ENCODE results near the gene NPHP3.
"Not testable (repeated sequence)": the region's sequence is repeated elsewhere in the genome, so short reads cannot be mapped to it uniquely, and the experiment has no call there.

Gene NPHP3, protein sequence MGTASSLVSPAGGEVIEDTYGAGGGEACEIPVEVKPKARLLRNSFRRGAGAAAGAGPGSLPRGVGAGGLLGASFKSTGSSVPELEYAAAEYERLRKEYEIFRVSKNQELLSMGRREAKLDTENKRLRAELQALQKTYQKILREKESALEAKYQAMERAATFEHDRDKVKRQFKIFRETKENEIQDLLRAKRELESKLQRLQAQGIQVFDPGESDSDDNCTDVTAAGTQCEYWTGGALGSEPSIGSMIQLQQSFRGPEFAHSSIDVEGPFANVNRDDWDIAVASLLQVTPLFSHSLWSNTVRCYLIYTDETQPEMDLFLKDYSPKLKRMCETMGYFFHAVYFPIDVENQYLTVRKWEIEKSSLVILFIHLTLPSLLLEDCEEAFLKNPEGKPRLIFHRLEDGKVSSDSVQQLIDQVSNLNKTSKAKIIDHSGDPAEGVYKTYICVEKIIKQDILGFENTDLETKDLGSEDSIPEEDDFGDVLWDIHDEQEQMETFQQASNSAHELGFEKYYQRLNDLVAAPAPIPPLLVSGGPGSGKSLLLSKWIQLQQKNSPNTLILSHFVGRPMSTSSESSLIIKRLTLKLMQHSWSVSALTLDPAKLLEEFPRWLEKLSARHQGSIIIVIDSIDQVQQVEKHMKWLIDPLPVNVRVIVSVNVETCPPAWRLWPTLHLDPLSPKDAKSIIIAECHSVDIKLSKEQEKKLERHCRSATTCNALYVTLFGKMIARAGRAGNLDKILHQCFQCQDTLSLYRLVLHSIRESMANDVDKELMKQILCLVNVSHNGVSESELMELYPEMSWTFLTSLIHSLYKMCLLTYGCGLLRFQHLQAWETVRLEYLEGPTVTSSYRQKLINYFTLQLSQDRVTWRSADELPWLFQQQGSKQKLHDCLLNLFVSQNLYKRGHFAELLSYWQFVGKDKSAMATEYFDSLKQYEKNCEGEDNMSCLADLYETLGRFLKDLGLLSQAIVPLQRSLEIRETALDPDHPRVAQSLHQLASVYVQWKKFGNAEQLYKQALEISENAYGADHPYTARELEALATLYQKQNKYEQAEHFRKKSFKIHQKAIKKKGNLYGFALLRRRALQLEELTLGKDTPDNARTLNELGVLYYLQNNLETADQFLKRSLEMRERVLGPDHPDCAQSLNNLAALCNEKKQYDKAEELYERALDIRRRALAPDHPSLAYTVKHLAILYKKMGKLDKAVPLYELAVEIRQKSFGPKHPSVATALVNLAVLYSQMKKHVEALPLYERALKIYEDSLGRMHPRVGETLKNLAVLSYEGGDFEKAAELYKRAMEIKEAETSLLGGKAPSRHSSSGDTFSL (N-terminal part only)

GRCh38 chr3:132722165-132723023 is at the start of gene NPHP3:
NPHP3 (minus strand) TSS chr3:132722409; CDS start chr3:132722355, 54 bp downstream.
- DNase-seq: peak; percentile 96

GRCh38 chr3:132758740-132759139 is 36.5 kb upstream of the NPHP3 start:
- no peak for DNase-seq

DNA sequence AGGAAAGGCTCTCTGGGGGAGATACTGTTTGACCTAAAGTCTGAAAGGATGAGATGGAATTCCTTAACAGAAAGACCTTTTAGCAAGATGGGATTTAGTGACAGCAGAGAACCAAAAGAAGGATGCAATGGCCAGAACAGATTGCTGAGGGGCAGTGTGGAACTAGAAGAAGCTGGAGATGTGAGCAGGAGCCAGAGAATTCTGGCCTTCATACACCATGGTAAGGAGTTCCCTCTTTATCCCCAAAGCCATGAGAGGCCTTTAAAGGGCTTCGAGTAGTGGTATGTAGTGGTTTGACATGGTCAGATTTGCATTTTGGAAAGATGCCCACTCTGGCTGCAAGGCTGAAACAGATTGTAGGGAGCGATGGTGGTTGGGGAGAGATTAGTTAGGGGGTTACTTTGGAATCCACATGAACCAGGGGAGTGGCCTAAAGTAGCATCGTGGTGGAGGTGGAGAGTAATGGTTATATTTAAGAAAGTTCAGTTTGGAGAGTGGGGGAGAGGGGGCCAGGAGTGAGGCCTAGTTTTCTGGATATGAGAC is 34.0 kb upstream of the NPHP3 start:
- DNase-seq: no peak

GRCh38 chr3:132753946-132754345 is 31.7 kb upstream of the NPHP3 start:
- DNase-seq: no peak

GRCh38 chr3:132749786-132750185 is 27.6 kb upstream of the NPHP3 start:
- DNase-seq: no peak

GRCh38 chr3:132746720-132747119 is 24.5 kb upstream of the NPHP3 start:
- not testable (repeated sequence) for DNase-seq

- DNase-seq: no peak
These were observed 16.1 kb upstream of the NPHP3 start for GRCh38 chr3:132738314-132738713.

GRCh38 chr3:132735589-132735988 is 13.4 kb upstream of the NPHP3 start:
- no peak for DNase-seq

GRCh38 chr3:132730891-132731580 is 8.8 kb upstream of the NPHP3 start:
- peak; percentile 6 for DNase-seq

DNA sequence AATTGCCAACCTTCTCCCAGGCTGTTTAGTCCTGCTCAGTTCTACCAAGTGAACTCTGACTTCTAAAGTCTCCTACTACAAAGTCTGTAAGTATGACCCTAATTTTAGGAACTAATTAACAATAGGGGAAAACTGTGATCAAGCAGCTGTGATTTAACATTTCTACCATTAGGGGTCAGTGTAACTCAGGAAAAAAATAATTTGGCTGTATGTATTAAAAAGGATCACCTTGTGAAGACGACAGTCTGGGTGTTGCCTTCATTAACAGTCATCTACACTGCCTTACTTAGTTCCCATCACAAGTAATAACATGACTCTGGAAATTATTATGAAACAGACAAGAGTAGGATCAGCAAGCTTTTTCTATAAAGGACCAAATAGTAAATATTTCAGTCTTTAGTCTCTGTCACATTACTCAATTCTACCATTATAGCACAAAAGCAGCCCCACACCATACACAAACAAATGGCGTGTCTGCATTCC is 4.2 kb upstream of the NPHP3 start:
- peak; percentile 75 for DNase-seq

- DNase-seq: no peak
These were observed 1.1 kb upstream of the NPHP3 start for GRCh38 chr3:132723024-132723950.

GRCh38 chr3:132721479-132722164 is 587 bp downstream of the NPHP3 start:
- DNase-seq: no peak

- no peak for DNase-seq
These were observed 2.0 kb downstream of the NPHP3 start for GRCh38 chr3:132720228-132720627.

DNA sequence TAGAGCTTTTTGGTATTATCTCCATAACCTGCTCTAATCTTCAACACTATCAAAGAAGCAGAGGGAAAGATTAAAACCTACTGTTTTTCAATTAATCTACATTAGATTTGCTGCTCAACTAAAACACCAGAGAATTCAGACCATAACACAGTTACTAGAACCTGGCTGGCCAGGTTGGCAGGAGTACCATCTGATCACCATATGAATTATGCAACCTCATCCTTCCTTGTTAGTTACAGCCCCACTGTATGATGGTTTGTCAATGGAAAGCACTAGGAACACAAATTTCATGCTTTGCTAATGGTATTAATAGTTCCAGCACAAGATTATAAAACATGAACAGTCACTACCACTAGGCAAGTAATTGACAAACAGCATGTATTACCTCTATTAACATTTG is 5.8 kb downstream of the NPHP3 start:
- DNase-seq: no peak

DNA sequence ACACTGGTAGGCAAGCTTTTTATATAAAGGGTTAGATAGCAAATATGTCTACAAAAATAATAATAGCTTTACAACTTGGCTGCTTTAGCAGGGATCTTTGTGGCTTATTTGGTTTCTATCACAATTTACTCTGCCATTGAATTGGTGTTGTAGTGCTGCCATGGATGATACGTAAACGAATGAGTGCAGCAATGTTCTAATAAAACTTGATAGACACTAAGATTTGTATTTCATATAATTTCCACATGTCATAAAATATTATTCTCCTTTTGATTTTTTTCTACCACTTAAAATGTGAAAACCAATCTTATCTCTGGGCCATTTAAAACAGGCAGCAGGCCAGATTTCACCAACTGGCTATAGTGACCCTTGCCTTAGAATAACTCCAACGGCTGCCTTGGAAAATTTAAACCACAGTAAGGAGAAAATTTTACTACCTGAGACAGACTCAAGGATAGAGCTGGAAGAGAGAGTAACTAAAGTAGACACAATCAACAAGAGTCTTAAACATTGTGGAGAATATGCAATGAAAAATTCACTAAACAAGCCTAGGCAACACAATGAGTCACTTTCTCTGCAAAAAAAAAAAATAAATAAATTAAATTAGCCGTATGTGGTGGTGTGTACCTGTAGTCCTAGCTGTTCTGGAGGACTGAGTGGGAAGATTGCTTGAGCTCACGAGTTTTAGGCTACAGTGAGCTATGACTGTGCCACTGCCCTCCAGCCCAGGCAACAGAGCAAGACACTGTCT is 8.1 kb downstream of the NPHP3 start:
- no peak for DNase-seq

DNA sequence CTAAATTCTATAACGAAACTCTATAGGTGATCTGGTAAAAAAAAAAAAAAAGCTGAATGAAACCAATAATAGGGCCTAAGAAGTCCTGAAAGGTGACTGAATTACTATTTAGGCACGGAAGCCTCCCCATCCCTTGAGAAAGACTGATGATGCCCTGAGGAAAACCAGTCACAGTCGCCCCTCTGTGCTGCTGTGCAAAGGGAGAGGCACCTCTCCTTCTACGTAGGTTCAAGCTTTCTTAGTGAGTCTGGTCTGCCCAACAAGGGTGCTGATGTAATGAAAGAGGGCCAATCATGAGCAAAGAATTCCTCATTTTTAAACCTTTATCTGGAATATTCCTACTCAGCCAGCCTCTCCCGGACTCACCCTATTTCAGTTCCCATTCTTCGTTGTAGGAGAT is 11.9 kb downstream of the NPHP3 start:
- DNase-seq: no peak

DNA sequence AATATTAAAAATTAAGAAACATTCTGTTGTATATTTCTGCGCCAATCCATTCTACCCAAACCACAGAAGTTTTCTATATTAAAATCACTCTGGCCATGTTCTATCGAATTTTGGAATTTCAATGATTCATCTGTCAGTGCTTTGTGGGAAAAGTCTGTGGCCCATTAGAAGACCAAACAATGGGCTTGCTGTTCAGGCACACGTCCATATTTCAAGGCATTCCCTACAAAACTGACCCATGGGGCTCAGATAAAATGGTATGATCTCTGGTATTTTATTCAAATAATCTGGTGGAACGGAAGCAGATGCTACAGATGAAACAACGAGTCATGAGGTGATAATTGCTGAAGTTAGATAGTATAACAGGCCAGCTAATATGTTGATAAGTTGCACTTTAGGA is 12.4 kb downstream of the NPHP3 start:
- DNase-seq: no peak

DNA sequence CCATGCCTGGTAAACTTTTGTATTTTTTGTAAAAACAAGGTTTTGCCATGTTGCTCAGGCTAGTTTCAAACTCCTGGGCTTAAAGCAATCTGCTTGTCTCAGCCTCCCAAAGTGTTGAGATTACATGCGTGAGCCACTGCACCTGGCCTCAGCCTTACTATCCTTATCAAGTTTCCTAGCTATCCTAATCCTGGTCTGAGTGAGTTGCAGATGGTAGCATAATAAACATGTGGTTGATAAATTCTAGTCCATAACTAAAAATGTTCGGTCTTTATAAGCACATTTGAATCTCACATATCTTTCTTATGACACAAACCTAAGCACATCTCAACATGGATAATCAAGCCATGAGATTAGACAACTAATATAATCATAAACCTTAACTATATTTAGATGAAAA is 18.5 kb downstream of the NPHP3 start:
- DNase-seq: no peak
